Activated T-cell treated with anti-CD3 and anti-CD28 coated beads for 4 hours (primary cell): Measurements from ENCODE around the gene DNAJC12.

Experiments
- DNase-seq: peaks from one replicate; pipeline ENCODE4 v3.0.0-alpha.2; 2020

Gene DNAJC12

DNA sequence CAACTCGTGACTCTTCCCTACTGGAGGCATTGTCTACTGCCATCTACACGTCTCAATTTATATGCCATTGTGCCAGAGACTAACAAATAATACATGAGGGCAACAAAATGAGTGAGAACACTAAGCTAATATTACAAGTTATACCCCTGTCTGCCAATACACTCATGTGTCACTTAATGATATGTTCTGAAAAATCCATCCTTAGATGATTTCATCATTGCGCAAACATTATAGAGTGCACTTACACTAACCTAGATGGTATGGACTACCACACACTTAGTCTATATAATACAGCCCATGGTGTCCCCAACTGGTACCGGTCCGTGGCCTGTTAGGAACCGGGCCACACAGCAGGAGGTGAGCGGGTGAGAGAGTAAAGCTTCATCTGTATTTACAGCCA lies 77.7 kb downstream of the DNAJC12 start:
- DNase-seq, result no peak
